ENCODE data around the gene DTNBP1. TPM values are rescaled to one million over a fixed set of nuclear protein-coding genes. Genes with fewer than 3 reads are reported as not detected.

Gene DTNBP1
- total RNA-seq, 2 donors from 2014 or later = 6.3 to 25.0 TPM

GRCh38 chr6:15665237-15665636 lies 2.4 kb upstream of the DTNBP1 start:
- H3K27ac ChIP-seq = no peak overlapping the region
- H3K36me3 ChIP-seq = no peaks in the 10 kb centered on the region
- no peak for DNase-seq (ENCODE audit: low spot score)
- no peak overlapping the region for H3K4me3 ChIP-seq
- peaks cover 0 to 8% of the 10 kb centered on the region in 2 donors for H3K4me1 ChIP-seq
- H3K27me3 ChIP-seq = no peaks in the 10 kb centered on the region
- H3K9me3 ChIP-seq = no peaks in the 10 kb centered on the region
- TF ChIP-seq, protein P1, sequence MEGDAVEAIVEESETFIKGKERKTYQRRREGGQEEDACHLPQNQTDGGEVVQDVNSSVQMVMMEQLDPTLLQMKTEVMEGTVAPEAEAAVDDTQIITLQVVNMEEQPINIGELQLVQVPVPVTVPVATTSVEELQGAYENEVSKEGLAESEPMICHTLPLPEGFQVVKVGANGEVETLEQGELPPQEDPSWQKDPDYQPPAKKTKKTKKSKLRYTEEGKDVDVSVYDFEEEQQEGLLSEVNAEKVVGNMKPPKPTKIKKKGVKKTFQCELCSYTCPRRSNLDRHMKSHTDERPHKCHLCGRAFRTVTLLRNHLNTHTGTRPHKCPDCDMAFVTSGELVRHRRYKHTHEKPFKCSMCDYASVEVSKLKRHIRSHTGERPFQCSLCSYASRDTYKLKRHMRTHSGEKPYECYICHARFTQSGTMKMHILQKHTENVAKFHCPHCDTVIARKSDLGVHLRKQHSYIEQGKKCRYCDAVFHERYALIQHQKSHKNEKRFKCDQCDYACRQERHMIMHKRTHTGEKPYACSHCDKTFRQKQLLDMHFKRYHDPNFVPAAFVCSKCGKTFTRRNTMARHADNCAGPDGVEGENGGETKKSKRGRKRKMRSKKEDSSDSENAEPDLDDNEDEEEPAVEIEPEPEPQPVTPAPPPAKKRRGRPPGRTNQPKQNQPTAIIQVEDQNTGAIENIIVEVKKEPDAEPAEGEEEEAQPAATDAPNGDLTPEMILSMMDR (IDR thresholded peaks at IDR 0.05) = no peak

DNA sequence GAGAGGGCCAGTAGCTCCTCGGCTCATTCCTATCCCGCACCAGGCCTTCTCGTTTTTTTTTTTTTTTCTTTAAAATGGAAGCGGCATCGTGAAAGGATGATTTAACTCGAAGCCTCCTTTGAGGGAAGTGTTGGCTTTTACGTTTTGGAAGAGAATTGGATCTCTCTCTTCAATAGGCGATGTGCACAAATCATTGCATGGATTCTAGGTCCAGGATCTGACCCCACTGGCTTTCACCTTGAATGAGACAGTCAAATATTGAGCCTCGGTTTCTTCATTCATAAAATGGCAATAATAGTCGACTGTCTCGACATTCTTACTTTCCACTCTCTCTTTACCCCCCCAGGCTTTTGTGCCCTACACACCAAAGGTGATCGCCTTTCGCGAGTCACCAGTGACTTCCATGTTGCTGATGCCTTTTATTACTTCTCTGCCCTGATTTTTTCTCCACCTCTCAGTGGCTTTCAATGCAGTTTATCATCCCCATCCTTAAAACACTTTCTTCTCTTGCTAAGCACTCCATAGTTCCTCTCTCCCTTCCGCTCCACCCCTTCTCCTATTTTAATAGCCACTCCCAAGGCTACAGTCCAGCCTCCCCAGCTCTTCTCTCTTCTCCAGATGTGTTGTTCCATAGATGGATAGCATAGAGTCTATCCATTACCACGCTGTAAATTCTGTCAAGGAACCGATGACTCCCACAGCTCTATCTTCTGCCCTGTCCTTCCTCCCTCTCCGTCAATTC lies 473 bp upstream of the DTNBP1 start:
- Histone ChIP-seq H3K36me3 (no peaks in the 10 kb centered on the region), H3K9me3 (no peaks in the 10 kb centered on the region), H3K27ac (peak overlapping the region in 1 of 2 donors; percentile 92), H3K4me3 (peak overlapping the region; percentile 89 to 93), H3K4me1 (peaks cover 0 to 8% of the 10 kb centered on the region in 2 donors), H3K27me3 (no peaks in the 10 kb centered on the region)
- no peak for DNase-seq (ENCODE audit: low spot score)
- TF ChIP-seq, protein P1 (IDR thresholded peaks at IDR 0.05) = no peak

DNA sequence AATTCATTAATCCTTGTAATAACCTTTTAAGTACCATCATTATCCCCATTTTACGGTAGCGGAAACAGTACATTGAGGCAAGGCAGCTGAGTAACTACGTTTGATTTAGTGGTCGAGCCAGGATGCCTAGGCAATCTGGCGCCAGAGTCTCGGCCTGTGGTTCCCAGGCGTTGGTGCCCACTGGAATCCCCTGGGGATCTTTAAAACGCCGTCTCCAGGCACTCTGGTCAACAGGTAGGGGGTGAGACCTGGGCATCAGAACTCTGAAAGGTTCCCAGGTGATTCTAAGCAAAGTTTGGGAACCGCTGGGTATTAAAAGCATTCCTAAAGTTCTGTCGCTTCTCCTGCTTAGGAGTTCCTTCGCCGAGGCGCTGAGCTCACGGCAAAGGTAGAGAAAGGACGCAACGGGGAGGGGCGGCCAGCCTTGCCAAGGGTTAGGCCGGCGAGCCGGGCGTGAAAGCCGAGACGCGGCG lies 939 bp downstream of the DTNBP1 start:
- peaks cover 0 to 8% of the 10 kb centered on the region in 2 donors for H3K4me1 ChIP-seq

DNA sequence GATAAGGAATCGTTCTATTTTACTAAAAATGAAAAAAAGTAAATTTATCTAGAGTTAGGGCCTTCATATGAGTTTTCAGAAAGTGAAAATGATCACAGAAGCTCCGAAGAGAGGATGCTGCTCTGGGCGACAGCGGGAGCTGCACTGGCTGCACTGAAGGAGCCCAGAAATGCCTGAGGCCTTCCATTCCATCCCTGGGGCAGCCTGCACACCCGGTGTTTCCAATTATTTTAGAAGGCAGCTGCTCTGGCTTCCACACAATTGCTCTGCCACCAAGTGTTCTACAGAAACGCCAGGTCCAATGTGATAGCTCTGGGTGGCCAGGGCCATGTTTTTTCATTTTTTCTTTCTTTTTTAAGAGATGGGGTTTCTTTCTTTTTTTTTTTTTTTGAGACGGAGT lies 3.6 kb downstream of the DTNBP1 start:
- Histone ChIP-seq H3K9me3 (no peaks in the 10 kb centered on the region), H3K27me3 (no peaks in the 10 kb centered on the region), H3K4me1 (peaks cover 0 to 12% of the 10 kb centered on the region in 2 donors), H3K4me3 (no peak overlapping the region), H3K27ac (no peak overlapping the region), H3K36me3 (no peaks in the 10 kb centered on the region)
- TF ChIP-seq, protein P1 (IDR thresholded peaks at IDR 0.05) = no peak
- no peak for DNase-seq (ENCODE audit: low spot score)

More for the DNA sequence above, 939 bp downstream of the DTNBP1 start:
- H3K4me3 ChIP-seq = peak overlapping the region; percentile 89 to 93
- DNase-seq (ENCODE audit: low spot score) = no peak
- TF ChIP-seq, protein P1 (IDR thresholded peaks at IDR 0.05) = no peak
- H3K9me3 ChIP-seq = no peaks in the 10 kb centered on the region
- H3K27me3 ChIP-seq = no peaks in the 10 kb centered on the region
- peak overlapping the region; percentile 85 to 92 for H3K27ac ChIP-seq
- H3K36me3 ChIP-seq = no peaks in the 10 kb centered on the region

DNA sequence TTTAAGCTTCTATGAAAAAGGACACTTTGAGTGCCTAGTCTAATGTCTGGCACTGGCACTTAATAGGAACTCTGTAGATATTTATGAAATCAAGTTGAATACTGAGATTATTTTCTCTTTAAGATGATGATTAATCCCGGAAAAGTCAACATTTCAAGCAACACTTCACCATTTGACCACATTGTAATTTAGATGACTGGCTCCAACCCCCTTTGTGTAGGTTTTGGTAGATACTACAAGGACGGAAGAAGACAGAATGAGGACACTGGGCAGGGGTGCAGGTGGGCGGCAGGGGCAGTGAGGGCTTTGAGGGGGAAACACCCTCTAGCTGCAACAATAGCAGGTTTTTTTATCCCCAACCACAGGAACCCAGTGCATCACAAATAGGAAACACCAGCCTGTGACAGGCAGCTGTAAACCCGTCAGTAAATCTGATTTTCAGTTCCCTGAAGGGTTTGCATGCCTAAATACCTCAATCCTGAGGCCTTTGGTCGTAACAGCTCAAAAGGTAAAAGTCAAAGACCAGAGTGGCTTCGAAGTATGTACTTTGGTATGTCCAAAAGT lies 4.6 kb downstream of the DTNBP1 start:
- H3K4me3 ChIP-seq = no peak overlapping the region
- H3K27me3 ChIP-seq = no peaks in the 10 kb centered on the region
- TF ChIP-seq, protein P1 (IDR thresholded peaks at IDR 0.05) = no peak
- H3K27ac ChIP-seq = no peak overlapping the region
- no peaks in the 10 kb centered on the region for H3K36me3 ChIP-seq
- peaks cover 0 to 21% of the 10 kb centered on the region in 2 donors for H3K4me1 ChIP-seq
- no peaks in the 10 kb centered on the region for H3K9me3 ChIP-seq
- DNase-seq (ENCODE audit: low spot score) = no peak
